Uterus (tissue), 4 donors: Measurements from ENCODE around the gene EFEMP1. TPM values are rescaled to one million over a fixed set of nuclear protein-coding genes. Genes with fewer than 3 reads are reported as not detected.

Experiments
- DNase-seq, 2 donors: peaks; one replicate each; pipeline ENCODE4 v3.0.0-alpha.2; 2019 to 2020
- H3K27ac ChIP-seq, 2 donors: fragments of 200-600 bp; sonication (generic); 1 replicate in 1 of 2; 2 replicates in 1 of 2; pipeline ENCODE4 v1.5.1; 2016 to 2018
- H3K27me3 ChIP-seq, 2 donors: fragments of 200-600 bp; sonication (generic); one replicate each; pipeline ENCODE4 v1.5.1; 2018 to 2019; ENCODE audit warnings: control low read depth in 1 of 2
- H3K36me3 ChIP-seq, 2 donors: fragments of 200-600 bp; sonication (generic); one replicate each; pipeline ENCODE4 v1.5.1; 2019; ENCODE audit warnings: control low read depth in 1 of 2
- H3K4me1 ChIP-seq, 2 donors: fragments of 200-600 bp; sonication (generic); one replicate each; pipeline ENCODE4 v1.5.1; 2018 to 2019; ENCODE audit warnings: control low read depth in 1 of 2
- H3K4me3 ChIP-seq, 2 donors: fragments of 200-600 bp; sonication (generic); 1 replicate in 1 of 2; 2 replicates in 1 of 2; pipeline ENCODE4 v1.5.1; 2018 to 2019; ENCODE audit warnings: mild to moderate bottlenecking in 1 of 2
- H3K9me3 ChIP-seq, 2 donors: fragments of 200-600 bp; sonication (generic); one replicate each; pipeline ENCODE4 v1.5.1; 2019; ENCODE audit warnings: control low read depth in 1 of 2
- POLR2A ChIP-seq, 2 donors: fragments of 450-650 bp; IDR thresholded peaks; one replicate each; pipeline ENCODE4 v1.6.1; 2016; ENCODE audit warnings: antibody characterized with exemption in 2 of 2, mild to moderate bottlenecking in 1 of 2, moderate library complexity in 1 of 2
- intact Hi-C: fragments of 100-400 bp; cut with DNase I; formaldehyde crosslinking; loops from one replicate; pipeline ENCODE4 v1.15.1; 2023; ENCODE audit warnings: low total_unique reads
- total RNA-seq, 4 donors: library from RNA; depleted of rRNA in 3 of 4; stranded (reverse); fragments of >200 nt in 3 of 4; gene quantifications; one replicate each; pipeline versions ENCODE4 v1.1.0 to v1.2.4, GENCODE V29; 2014 to 2023
- TF ChIP-seq, protein P1 (sequence below), 4 experiments: fragments of 200-600 bp in 2 of 4; fragments of 450-650 bp in 2 of 4; sonication (generic) in 2 of 4; IDR thresholded peaks; one replicate each; pipeline ENCODE4 v1.5.1; 2016 to 2019; ENCODE audit warnings: antibody characterized with exemption in 4 of 4, mild to moderate bottlenecking in 2 of 4, moderate library complexity in 1 of 4
- donor health status: DM: yes; HTN: yes; CAD: no.

Gene EFEMP1
- total RNA-seq, 4 donors from 2014 or later, result 57.0 to 513 (median 250) TPM

GRCh38 chr2:55957142-55957541 is 33.6 kb upstream of the EFEMP1 start:
- Histone ChIP-seq H3K27ac (no peak overlapping the region), H3K4me3 (no peak overlapping the region), H3K36me3 (no peaks in the 10 kb centered on the region), H3K9me3 (no peaks in the 10 kb centered on the region), H3K4me1 (no peaks in the 10 kb centered on the region), H3K27me3 (no peaks in the 10 kb centered on the region)
- TF ChIP-seq POLR2A (IDR thresholded peaks at IDR 0.05), result no peak
- TF ChIP-seq, protein P1, sequence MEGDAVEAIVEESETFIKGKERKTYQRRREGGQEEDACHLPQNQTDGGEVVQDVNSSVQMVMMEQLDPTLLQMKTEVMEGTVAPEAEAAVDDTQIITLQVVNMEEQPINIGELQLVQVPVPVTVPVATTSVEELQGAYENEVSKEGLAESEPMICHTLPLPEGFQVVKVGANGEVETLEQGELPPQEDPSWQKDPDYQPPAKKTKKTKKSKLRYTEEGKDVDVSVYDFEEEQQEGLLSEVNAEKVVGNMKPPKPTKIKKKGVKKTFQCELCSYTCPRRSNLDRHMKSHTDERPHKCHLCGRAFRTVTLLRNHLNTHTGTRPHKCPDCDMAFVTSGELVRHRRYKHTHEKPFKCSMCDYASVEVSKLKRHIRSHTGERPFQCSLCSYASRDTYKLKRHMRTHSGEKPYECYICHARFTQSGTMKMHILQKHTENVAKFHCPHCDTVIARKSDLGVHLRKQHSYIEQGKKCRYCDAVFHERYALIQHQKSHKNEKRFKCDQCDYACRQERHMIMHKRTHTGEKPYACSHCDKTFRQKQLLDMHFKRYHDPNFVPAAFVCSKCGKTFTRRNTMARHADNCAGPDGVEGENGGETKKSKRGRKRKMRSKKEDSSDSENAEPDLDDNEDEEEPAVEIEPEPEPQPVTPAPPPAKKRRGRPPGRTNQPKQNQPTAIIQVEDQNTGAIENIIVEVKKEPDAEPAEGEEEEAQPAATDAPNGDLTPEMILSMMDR (IDR thresholded peaks at IDR 0.05), result no peak
- DNase-seq, result no peak
- intact Hi-C loops, result no loop called here

- Histone ChIP-seq H3K4me1 (no peaks in the 10 kb centered on the region), H3K4me3 (no peak overlapping the region), H3K36me3 (no peaks in the 10 kb centered on the region), H3K27ac (peak overlapping the region; percentile 50 to 62), H3K9me3 (no peaks in the 10 kb centered on the region), H3K27me3 (no peaks in the 10 kb centered on the region)
- no peak for TF ChIP-seq POLR2A (IDR thresholded peaks at IDR 0.05)
- TF ChIP-seq, protein P1 (IDR thresholded peaks at IDR 0.05), result peak in 1 of 4 experiments; percentile 12
- DNase-seq, result peak in 1 of 2 donors; percentile 25
- intact Hi-C loops, result no loop called here
These were observed 30.9 kb upstream of the EFEMP1 start for GRCh38 chr2:55954306-55955035.

GRCh38 chr2:55952415-55952814 is 28.8 kb upstream of the EFEMP1 start:
- TF ChIP-seq POLR2A (IDR thresholded peaks at IDR 0.05), result no peak
- TF ChIP-seq, protein P1 (IDR thresholded peaks at IDR 0.05), result no peak
- no peak overlapping the region for H3K27ac ChIP-seq
- intact Hi-C loops, result no loop called here
- no peaks in the 10 kb centered on the region for H3K36me3 ChIP-seq
- no peak for DNase-seq
- no peaks in the 10 kb centered on the region for H3K4me1 ChIP-seq
- no peak overlapping the region for H3K4me3 ChIP-seq
- no peaks in the 10 kb centered on the region for H3K27me3 ChIP-seq
- no peaks in the 10 kb centered on the region for H3K9me3 ChIP-seq

GRCh38 chr2:55951533-55951932 is 28.0 kb upstream of the EFEMP1 start:
- no peaks in the 10 kb centered on the region for H3K4me1 ChIP-seq
- no peak for TF ChIP-seq POLR2A (IDR thresholded peaks at IDR 0.05)
- TF ChIP-seq, protein P1 (IDR thresholded peaks at IDR 0.05), result no peak
- H3K27ac ChIP-seq, result no peak overlapping the region
- no peak overlapping the region for H3K4me3 ChIP-seq
- H3K27me3 ChIP-seq, result no peaks in the 10 kb centered on the region
- no peaks in the 10 kb centered on the region for H3K36me3 ChIP-seq
- no peaks in the 10 kb centered on the region for H3K9me3 ChIP-seq
- DNase-seq, result no peak
- intact Hi-C loops, result no loop called here

DNA sequence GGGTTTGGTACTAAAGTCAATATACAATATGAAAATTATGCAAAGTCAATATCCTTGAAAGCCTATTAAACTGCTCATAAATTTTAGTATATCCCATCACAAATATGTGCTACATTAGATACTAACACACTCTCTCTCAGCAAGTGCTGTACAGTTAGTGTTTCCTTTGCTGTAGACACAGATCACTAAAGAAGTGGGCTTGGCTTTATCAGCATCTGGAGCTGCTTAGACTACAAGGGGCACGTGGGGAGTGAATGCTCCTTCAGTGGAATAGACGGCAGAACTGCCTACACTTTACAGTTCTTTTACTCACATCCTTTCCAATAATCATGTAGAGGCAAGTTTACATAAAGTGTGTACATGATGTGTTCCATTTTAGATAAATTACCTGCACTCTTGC is 26.0 kb upstream of the EFEMP1 start:
- TF ChIP-seq, protein P1 (IDR thresholded peaks at IDR 0.05), result no peak
- TF ChIP-seq POLR2A (IDR thresholded peaks at IDR 0.05), result no peak
- Histone ChIP-seq H3K36me3 (no peaks in the 10 kb centered on the region), H3K4me1 (no peaks in the 10 kb centered on the region), H3K4me3 (no peak overlapping the region), H3K27ac (peak overlapping the region in 1 of 2 donors; percentile 5), H3K27me3 (no peaks in the 10 kb centered on the region), H3K9me3 (no peaks in the 10 kb centered on the region)
- intact Hi-C loops, result no loop called here
- no peak for DNase-seq
